OCI-LY1 (cell line): ENCODE data around the gene SGK2.
"Not testable (repeated sequence)": the region's sequence is repeated elsewhere in the genome, so short reads cannot be mapped to it uniquely, and the experiment has no call there.

Experiments used
- EZH2 ChIP-seq: fragments of 200-600 bp; sonication (generic), shearing (Covaris generic); IDR thresholded peaks from 2 replicates; pipeline ENCODE4 v1.8.0; 2017; ENCODE audit warnings: borderline replicate concordance, mixed run types, mild to moderate bottlenecking, antibody characterized with exemption, low read length, moderate library complexity, mixed read lengths
- TF ChIP-seq, protein P1 (sequence below): fragments of 200-600 bp; sonication (generic), shearing (Covaris generic); IDR thresholded peaks from 2 replicates; pipeline ENCODE4 v1.5.1; 2017; ENCODE audit warnings: mild to moderate bottlenecking, antibody characterized with exemption, low read length, moderate library complexity, mixed read lengths

DNA sequence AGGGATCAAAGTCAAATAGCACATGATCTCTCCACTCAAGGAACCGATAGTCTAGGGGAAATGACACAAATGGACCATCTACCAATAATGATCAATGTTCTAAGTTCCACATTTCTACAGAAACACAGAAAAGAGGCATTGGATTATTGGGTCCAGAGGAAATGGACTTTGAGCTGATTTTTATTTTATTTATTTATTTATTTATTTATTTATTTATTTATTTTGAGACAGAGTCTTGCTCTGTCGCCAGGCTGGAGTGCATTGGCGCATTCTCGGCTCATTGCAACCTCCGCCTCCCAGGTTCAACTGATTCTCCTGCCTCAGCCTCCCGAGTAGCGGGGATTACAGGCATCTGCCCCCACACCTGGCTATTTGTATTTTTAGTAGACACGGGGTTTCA lies 43.1 kb downstream of the SGK2 start:
- TF ChIP-seq, protein P1, sequence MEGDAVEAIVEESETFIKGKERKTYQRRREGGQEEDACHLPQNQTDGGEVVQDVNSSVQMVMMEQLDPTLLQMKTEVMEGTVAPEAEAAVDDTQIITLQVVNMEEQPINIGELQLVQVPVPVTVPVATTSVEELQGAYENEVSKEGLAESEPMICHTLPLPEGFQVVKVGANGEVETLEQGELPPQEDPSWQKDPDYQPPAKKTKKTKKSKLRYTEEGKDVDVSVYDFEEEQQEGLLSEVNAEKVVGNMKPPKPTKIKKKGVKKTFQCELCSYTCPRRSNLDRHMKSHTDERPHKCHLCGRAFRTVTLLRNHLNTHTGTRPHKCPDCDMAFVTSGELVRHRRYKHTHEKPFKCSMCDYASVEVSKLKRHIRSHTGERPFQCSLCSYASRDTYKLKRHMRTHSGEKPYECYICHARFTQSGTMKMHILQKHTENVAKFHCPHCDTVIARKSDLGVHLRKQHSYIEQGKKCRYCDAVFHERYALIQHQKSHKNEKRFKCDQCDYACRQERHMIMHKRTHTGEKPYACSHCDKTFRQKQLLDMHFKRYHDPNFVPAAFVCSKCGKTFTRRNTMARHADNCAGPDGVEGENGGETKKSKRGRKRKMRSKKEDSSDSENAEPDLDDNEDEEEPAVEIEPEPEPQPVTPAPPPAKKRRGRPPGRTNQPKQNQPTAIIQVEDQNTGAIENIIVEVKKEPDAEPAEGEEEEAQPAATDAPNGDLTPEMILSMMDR, result not testable (repeated sequence)
- TF ChIP-seq EZH2, result not testable (repeated sequence)
